ENCODE data around the gene SGPP2. TPM values are rescaled to one million over a fixed set of nuclear protein-coding genes. Genes with fewer than 3 reads are reported as not detected.

Gene SGPP2
- under 1 TPM; 0.31 to 0.33 TPM for total RNA-seq
- not detected for polyA plus RNA-seq
- total RNA-seq = 0 to 8.0 (median 0.21) reads per million in 6 experiments

- ATAC-seq (no peak), DNase-seq (no peak)
- peaks cover 9 to 19% (median 17%) of the 10 kb centered on the region in 4 donors for H3K4me1 Mint-ChIP-seq
- peak within 1 kb of the TSS in 3 of 10 donors; percentile 24 to 80 (median 41) for H3K27ac Mint-ChIP-seq
- peak within 1 kb of the TSS; percentile 50 to 81 (median 76) for H3K4me3 Mint-ChIP-seq
- POLR2A ChIA-PET = no interaction called here
- peaks cover 0 to 4% (median 0%) of the 10 kb centered on the region in 3 donors for H3K36me3 Mint-ChIP-seq
- H3K9me3 Mint-ChIP-seq = peaks cover 0 to 2% (median 0%) of the 10 kb centered on the region in 9 donors
- peaks cover 39 to 62% (median 56%) of the 10 kb centered on the region in 5 donors for H3K27me3 Mint-ChIP-seq
Measured at GRCh38 chr2:222424276-222424728, at the start of gene SGPP2. Gene SGPP2, plus strand, starts transcription at chr2:222424543. Its CDS starts 60 bp downstream, at chr2:222424603.

GRCh38 chr2:222375798-222376197, 48.5 kb upstream of the SGPP2 start:
- ATAC-seq (no peak), DNase-seq (no peak)
- Mint-ChIP-seq H3K4me3 (no peak overlapping the region), H3K4me1 (no peaks in the 10 kb centered on the region), H3K9me3 (peaks cover 1 to 38% (median 12%) of the 10 kb centered on the region in 9 donors), H3K27ac (no peak overlapping the region), H3K36me3 (peaks cover 0 to 7% (median 0%) of the 10 kb centered on the region in 3 donors), H3K27me3 (peaks cover 2 to 17% (median 9%) of the 10 kb centered on the region in 5 donors)
- POLR2A ChIA-PET = no interaction called here

- no peak for ATAC-seq
- no peaks in the 10 kb centered on the region for H3K36me3 Mint-ChIP-seq
- POLR2A ChIA-PET = no interaction called here
Measured at GRCh38 chr2:222380456-222380855, 43.9 kb upstream of the SGPP2 start.

GRCh38 chr2:222381566-222381965, 42.8 kb upstream of the SGPP2 start:
- Mint-ChIP-seq H3K27ac (no peak overlapping the region), H3K36me3 (no peaks in the 10 kb centered on the region), H3K9me3 (peaks cover 0 to 11% (median 3%) of the 10 kb centered on the region in 9 donors), H3K27me3 (no peaks in the 10 kb centered on the region), H3K4me3 (no peak overlapping the region), H3K4me1 (no peaks in the 10 kb centered on the region)
- POLR2A ChIA-PET = no interaction called here
- no peak for DNase-seq
- no peak for ATAC-seq

More at GRCh38 chr2:222380456-222380855, 43.9 kb upstream of the SGPP2 start:
- Mint-ChIP-seq H3K27me3 (peaks cover 0 to 2% (median 0%) of the 10 kb centered on the region in 5 donors), H3K4me1 (no peaks in the 10 kb centered on the region), H3K9me3 (peaks cover 0 to 11% (median 3%) of the 10 kb centered on the region in 9 donors), H3K4me3 (no peak overlapping the region), H3K27ac (no peak overlapping the region)
- DNase-seq = no peak

- Mint-ChIP-seq H3K9me3 (peaks cover 0 to 11% (median 3%) of the 10 kb centered on the region in 9 donors), H3K36me3 (no peaks in the 10 kb centered on the region), H3K4me1 (no peaks in the 10 kb centered on the region), H3K27me3 (peaks cover 0 to 2% (median 0%) of the 10 kb centered on the region in 5 donors), H3K4me3 (no peak overlapping the region), H3K27ac (no peak overlapping the region)
- DNase-seq = no peak
- POLR2A ChIA-PET = no interaction called here
- ATAC-seq = no peak
Measured at GRCh38 chr2:222383255-222383654, 41.1 kb upstream of the SGPP2 start.

GRCh38 chr2:222391743-222392285, 32.5 kb upstream of the SGPP2 start:
- no peak for DNase-seq
- Mint-ChIP-seq H3K4me3 (no peak overlapping the region), H3K27ac (no peak overlapping the region), H3K4me1 (no peaks in the 10 kb centered on the region), H3K36me3 (no peaks in the 10 kb centered on the region), H3K9me3 (peaks cover 0 to 3% (median 0%) of the 10 kb centered on the region in 9 donors), H3K27me3 (peaks cover 0 to 9% (median 4%) of the 10 kb centered on the region in 5 donors)
- no peak for ATAC-seq
- POLR2A ChIA-PET = no interaction called here

GRCh38 chr2:222393733-222394267, 30.5 kb upstream of the SGPP2 start:
- no peak for DNase-seq
- no peak for ATAC-seq
- Mint-ChIP-seq H3K9me3 (peaks cover 0 to 3% (median 0%) of the 10 kb centered on the region in 9 donors), H3K4me3 (no peak overlapping the region), H3K27ac (no peak overlapping the region), H3K36me3 (no peaks in the 10 kb centered on the region), H3K4me1 (no peaks in the 10 kb centered on the region), H3K27me3 (peaks cover 0 to 4% (median under 1%) of the 10 kb centered on the region in 5 donors)
- POLR2A ChIA-PET = no interaction called here

GRCh38 chr2:222398446-222398885, 25.9 kb upstream of the SGPP2 start:
- no peak for ATAC-seq

GRCh38 chr2:222399038-222399783, 25.1 kb upstream of the SGPP2 start:
- POLR2A ChIA-PET = no interaction called here
- Mint-ChIP-seq H3K36me3 (no peaks in the 10 kb centered on the region), H3K4me1 (no peaks in the 10 kb centered on the region), H3K9me3 (peaks cover 0 to 11% (median 2%) of the 10 kb centered on the region in 9 donors), H3K27me3 (peaks cover 0 to 14% (median 6%) of the 10 kb centered on the region in 5 donors), H3K4me3 (no peak overlapping the region), H3K27ac (no peak overlapping the region)
- ATAC-seq = no peak
- no peak for DNase-seq

More at GRCh38 chr2:222398446-222398885, 25.9 kb upstream of the SGPP2 start:
- Mint-ChIP-seq H3K9me3 (peaks cover 0 to 11% (median 2%) of the 10 kb centered on the region in 9 donors), H3K4me3 (no peak overlapping the region), H3K27ac (no peak overlapping the region), H3K36me3 (no peaks in the 10 kb centered on the region), H3K27me3 (peaks cover 0 to 14% (median 5%) of the 10 kb centered on the region in 5 donors), H3K4me1 (no peaks in the 10 kb centered on the region)
- POLR2A ChIA-PET = no interaction called here
- no peak for DNase-seq

GRCh38 chr2:222404151-222404905, 20.0 kb upstream of the SGPP2 start:
- H3K36me3 Mint-ChIP-seq = no peaks in the 10 kb centered on the region
- no peak overlapping the region for H3K4me3 Mint-ChIP-seq
- DNase-seq (no peak), ATAC-seq (no peak)
- peaks cover 0 to 11% (median 2%) of the 10 kb centered on the region in 9 donors for H3K9me3 Mint-ChIP-seq
- H3K27me3 Mint-ChIP-seq = peaks cover 0 to 18% (median 8%) of the 10 kb centered on the region in 5 donors
- no peaks in the 10 kb centered on the region for H3K4me1 Mint-ChIP-seq
- no peak overlapping the region for H3K27ac Mint-ChIP-seq
- POLR2A ChIA-PET = no interaction called here

GRCh38 chr2:222408684-222409083, 15.7 kb upstream of the SGPP2 start:
- H3K27me3 Mint-ChIP-seq = peaks cover 0 to 8% (median 3%) of the 10 kb centered on the region in 5 donors
- peaks cover 0 to 13% (median 2%) of the 10 kb centered on the region in 9 donors for H3K9me3 Mint-ChIP-seq
- DNase-seq (no peak), ATAC-seq (no peak)
- no peak overlapping the region for H3K27ac Mint-ChIP-seq
- no peaks in the 10 kb centered on the region for H3K4me1 Mint-ChIP-seq
- peaks cover 0 to 3% (median 0%) of the 10 kb centered on the region in 3 donors for H3K36me3 Mint-ChIP-seq
- H3K4me3 Mint-ChIP-seq = no peak overlapping the region
- POLR2A ChIA-PET = no interaction called here

- H3K4me3 Mint-ChIP-seq = no peak overlapping the region
- no peaks in the 10 kb centered on the region for H3K4me1 Mint-ChIP-seq
- ATAC-seq (no peak), DNase-seq (no peak)
- no peak overlapping the region for H3K27ac Mint-ChIP-seq
- peaks cover 0 to 4% (median 0%) of the 10 kb centered on the region in 3 donors for H3K36me3 Mint-ChIP-seq
- H3K27me3 Mint-ChIP-seq = peaks cover 0 to 8% (median 0%) of the 10 kb centered on the region in 5 donors
- H3K9me3 Mint-ChIP-seq = peaks cover 0 to 13% (median 3%) of the 10 kb centered on the region in 9 donors
- POLR2A ChIA-PET = no interaction called here
Measured at GRCh38 chr2:222410534-222410933, 13.8 kb upstream of the SGPP2 start.

Measured in naive thymus-derived CD8-positive, alpha-beta T cell (primary cell).